GM21528 (cell line): ENCODE results near the gene DCUN1D3.
A peak's percentile ranks its signal among the peaks of the same experiment; 100 is the strongest.

Source experiments
- ATAC-seq: cut with Tn5 transposase; IDR thresholded peaks from one replicate; pipeline ENCODE4 v1.9.1; 2021; ENCODE audit warnings: mild to moderate bottlenecking, moderate library complexity; ENCODE audit not compliant: unreplicated experiment, low FRiP score

DCUN1D3 gene

GRCh38 chr16:20920799-20921198 lies 20.6 kb upstream of the DCUN1D3 start:
- no peak for ATAC-seq

- no peak for ATAC-seq
Measured at GRCh38 chr16:20920091-20920490, 19.9 kb upstream of the DCUN1D3 start.

GRCh38 chr16:20918486-20919239 lies 18.5 kb upstream of the DCUN1D3 start:
- no peak for ATAC-seq

- no peak for ATAC-seq
Measured at GRCh38 chr16:20916942-20917341, 16.8 kb upstream of the DCUN1D3 start.

GRCh38 chr16:20916289-20916688 lies 16.1 kb upstream of the DCUN1D3 start:
- ATAC-seq = no peak

- ATAC-seq = no peak
Measured at GRCh38 chr16:20911361-20911760, 11.2 kb upstream of the DCUN1D3 start.

GRCh38 chr16:20910781-20911321 lies 10.7 kb upstream of the DCUN1D3 start:
- ATAC-seq = no peak

- ATAC-seq = no peak
Measured at GRCh38 chr16:20906341-20907255, 6.4 kb upstream of the DCUN1D3 start.

GRCh38 chr16:20905576-20905975 lies 5.4 kb upstream of the DCUN1D3 start:
- no peak for ATAC-seq

GRCh38 chr16:20904507-20905081 lies 4.4 kb upstream of the DCUN1D3 start:
- no peak for ATAC-seq

GRCh38 chr16:20903899-20904506 lies 3.8 kb upstream of the DCUN1D3 start:
- ATAC-seq = no peak

GRCh38 chr16:20903116-20903898 lies 3.1 kb upstream of the DCUN1D3 start:
- ATAC-seq = no peak

GRCh38 chr16:20902426-20902825 lies 2.3 kb upstream of the DCUN1D3 start:
- ATAC-seq = no peak

- ATAC-seq = peak; percentile 22
Measured at GRCh38 chr16:20901436-20902112, 1.4 kb upstream of the DCUN1D3 start.

GRCh38 chr16:20901068-20901435 lies 894 bp upstream of the DCUN1D3 start:
- ATAC-seq = no peak

GRCh38 chr16:20899477-20900298 lies 470 bp downstream of the DCUN1D3 start:
- no peak for ATAC-seq

- ATAC-seq = no peak
Measured at GRCh38 chr16:20899071-20899470, 1.1 kb downstream of the DCUN1D3 start.

GRCh38 chr16:20897922-20898321 lies 2.2 kb downstream of the DCUN1D3 start:
- ATAC-seq = no peak
